IMR-90 (cell line): ENCODE data around the gene LIN9.

ENCODE experiments used
- MAFK ChIP-seq: IDR thresholded peaks from 2 replicates; pipeline ENCODE4 v1.6.1; 2012; ENCODE audit warnings: low read depth, low read length, improper control_type of control experiment
- MAZ ChIP-seq: IDR thresholded peaks from 2 replicates; pipeline ENCODE4 v1.6.1; 2012; ENCODE audit warnings: low read depth, mild to moderate bottlenecking, low read length, improper control_type of control experiment, moderate library complexity, borderline replicate concordance
- POLR2A ChIP-seq: IDR thresholded peaks from 2 replicates; pipeline ENCODE4 v1.6.1; 2012; ENCODE audit warnings: mild to moderate bottlenecking, low read depth, low read length
- TF ChIP-seq, protein P1 (sequence below): conservative IDR thresholded peaks from 2 replicates; pipeline ENCODE4 v1.5.1; 2012; ENCODE audit warnings: mild to moderate bottlenecking, low read depth, low read length, improper control_type of control experiment

DNA sequence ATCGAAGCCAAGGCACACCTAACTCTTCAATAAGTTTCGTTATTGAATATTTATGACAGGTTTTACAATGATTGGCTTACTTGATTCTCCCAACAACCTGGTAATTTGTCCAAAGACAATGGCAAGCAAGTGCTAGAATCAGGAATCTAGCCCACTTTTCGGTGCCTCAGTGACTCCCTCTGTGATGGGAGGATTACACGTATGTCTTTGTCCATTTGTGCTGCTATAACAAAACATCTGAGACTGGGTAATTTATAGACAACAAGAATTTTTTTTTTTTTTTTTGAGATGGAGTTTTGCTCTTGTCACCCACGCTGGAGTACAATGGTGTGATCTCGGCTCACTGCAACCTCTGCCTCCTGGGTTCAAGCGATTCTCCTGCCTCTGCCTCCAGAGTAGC lies 2.4 kb upstream of the LIN9 start:
- no peak for TF ChIP-seq MAFK
- TF ChIP-seq POLR2A: no peak
- TF ChIP-seq, protein P1, sequence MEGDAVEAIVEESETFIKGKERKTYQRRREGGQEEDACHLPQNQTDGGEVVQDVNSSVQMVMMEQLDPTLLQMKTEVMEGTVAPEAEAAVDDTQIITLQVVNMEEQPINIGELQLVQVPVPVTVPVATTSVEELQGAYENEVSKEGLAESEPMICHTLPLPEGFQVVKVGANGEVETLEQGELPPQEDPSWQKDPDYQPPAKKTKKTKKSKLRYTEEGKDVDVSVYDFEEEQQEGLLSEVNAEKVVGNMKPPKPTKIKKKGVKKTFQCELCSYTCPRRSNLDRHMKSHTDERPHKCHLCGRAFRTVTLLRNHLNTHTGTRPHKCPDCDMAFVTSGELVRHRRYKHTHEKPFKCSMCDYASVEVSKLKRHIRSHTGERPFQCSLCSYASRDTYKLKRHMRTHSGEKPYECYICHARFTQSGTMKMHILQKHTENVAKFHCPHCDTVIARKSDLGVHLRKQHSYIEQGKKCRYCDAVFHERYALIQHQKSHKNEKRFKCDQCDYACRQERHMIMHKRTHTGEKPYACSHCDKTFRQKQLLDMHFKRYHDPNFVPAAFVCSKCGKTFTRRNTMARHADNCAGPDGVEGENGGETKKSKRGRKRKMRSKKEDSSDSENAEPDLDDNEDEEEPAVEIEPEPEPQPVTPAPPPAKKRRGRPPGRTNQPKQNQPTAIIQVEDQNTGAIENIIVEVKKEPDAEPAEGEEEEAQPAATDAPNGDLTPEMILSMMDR: no peak
- TF ChIP-seq MAZ: no peak
